DOHH2 (cell line): ENCODE results near the gene RABGAP1L.
A peak's percentile ranks its signal among the peaks of the same experiment; 100 is the strongest.

Experiments used
- H3F3A ChIP-seq: fragments of 200-600 bp; sonication (generic), shearing (Covaris generic); 2 replicates; pipeline ENCODE4 v1.6.0; 2016; ENCODE audit warnings: antibody characterized with exemption, mild to moderate bottlenecking; ENCODE audit not compliant: control insufficient read depth, insufficient read depth
- H3K27ac ChIP-seq: fragments of 200-600 bp; sonication (generic); 2 replicates; pipeline ENCODE4 v1.5.1; 2014; ENCODE audit warnings: low read depth, mild to moderate bottlenecking, low read length, moderate library complexity
- H3K27me3 ChIP-seq: fragments of 200-600 bp; sonication (generic); 2 replicates; pipeline ENCODE4 v1.6.1; 2014; ENCODE audit warnings: mild to moderate bottlenecking, low read length, mixed read lengths; ENCODE audit not compliant: control insufficient read depth
- H3K36me3 ChIP-seq: fragments of 200-600 bp; sonication (generic); 2 replicates; pipeline ENCODE4 v1.6.1; 2014; ENCODE audit warnings: mild to moderate bottlenecking, low read length, moderate library complexity, mixed read lengths; ENCODE audit not compliant: control insufficient read depth
- H3K4me1 ChIP-seq: fragments of 200-600 bp; sonication (generic); 2 replicates; pipeline ENCODE4 v1.6.1; 2014; ENCODE audit warnings: mild to moderate bottlenecking, low read length, mixed read lengths; ENCODE audit not compliant: control insufficient read depth
- H3K4me2 ChIP-seq: fragments of 200-600 bp; sonication (generic); 2 replicates; pipeline ENCODE4 v1.6.0; 2014; ENCODE audit warnings: mild to moderate bottlenecking, low read length, moderate library complexity
- H3K4me3 ChIP-seq: fragments of 200-600 bp; sonication (generic); 2 replicates; pipeline ENCODE4 v1.5.1; 2014; ENCODE audit warnings: mild to moderate bottlenecking, low read length, mixed read lengths
- H3K79me2 ChIP-seq: fragments of 200-600 bp; sonication (generic); 2 replicates; pipeline ENCODE4 v1.6.1; 2014; ENCODE audit warnings: mild to moderate bottlenecking, low read length, mixed read lengths; ENCODE audit not compliant: control insufficient read depth
- H3K9me2 ChIP-seq: fragments of 200-600 bp; sonication (generic); replicated peaks from 2 replicates; pipeline ENCODE4 v1.6.1; 2014; ENCODE audit warnings: mild to moderate bottlenecking, low read length, mixed read lengths; ENCODE audit not compliant: control insufficient read depth
- H3K9me3 ChIP-seq: fragments of 200-600 bp; sonication (generic); 2 replicates; pipeline ENCODE4 v1.6.1; 2014; ENCODE audit warnings: antibody characterized with exemption, low read length, mixed read lengths; ENCODE audit not compliant: control insufficient read depth, insufficient read depth
- H4K20me1 ChIP-seq: fragments of 200-600 bp; sonication (generic); 2 replicates; pipeline ENCODE4 v1.6.0; 2014; ENCODE audit warnings: low read depth, mild to moderate bottlenecking, antibody characterized with exemption, low read length, moderate library complexity; ENCODE audit not compliant: control insufficient read depth, insufficient read depth
- EZH2phosphoT487 ChIP-seq: fragments of 200-600 bp; sonication (generic); IDR thresholded peaks from 2 replicates; pipeline ENCODE4 v1.6.1; 2017; ENCODE audit warnings: borderline replicate concordance, mild to moderate bottlenecking, antibody characterized with exemption, low read length, moderate library complexity, mixed read lengths
- TF ChIP-seq, protein P1 (sequence below): fragments of 200-600 bp; sonication (generic); IDR thresholded peaks from one replicate; pipeline ENCODE4 v1.5.1; 2014; ENCODE audit warnings: antibody characterized with exemption, mild to moderate bottlenecking, low read depth, low read length; ENCODE audit not compliant: poor library complexity, severe bottlenecking

RABGAP1L gene

DNA sequence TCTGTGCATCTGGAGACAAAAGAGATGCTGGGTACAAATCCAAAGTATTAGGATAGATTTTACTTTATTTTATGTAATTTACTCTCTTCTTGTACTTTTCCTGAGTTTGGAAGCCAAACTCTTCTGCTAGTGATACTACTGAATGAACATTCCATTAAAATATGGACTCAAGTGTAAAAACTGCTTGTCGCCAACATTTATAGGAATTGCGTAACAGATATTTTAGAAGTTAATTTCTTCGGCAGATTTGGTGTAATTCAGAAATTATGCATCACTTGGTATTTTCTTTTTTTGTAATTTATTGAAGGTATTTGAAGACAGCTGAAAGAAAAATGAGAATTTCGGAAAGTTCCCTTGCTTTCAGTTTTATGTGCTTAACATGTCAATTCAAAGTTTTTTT lies 137.0 kb downstream of the RABGAP1L start:
- no peak overlapping the region for H3K4me2 ChIP-seq
- peaks cover 14% of the 10 kb centered on the region for H3K9me3 ChIP-seq
- H3K27ac ChIP-seq, result no peak overlapping the region
- no peaks in the 10 kb centered on the region for H3K27me3 ChIP-seq
- H3K79me2 ChIP-seq, result peaks cover 87% of the 10 kb centered on the region
- H3K4me3 ChIP-seq, result no peak overlapping the region
- peaks cover 96% of the 10 kb centered on the region for H3K36me3 ChIP-seq
- H4K20me1 ChIP-seq, result no peaks in the 10 kb centered on the region
- no peaks in the 10 kb centered on the region for H3K4me1 ChIP-seq
- no peaks in the 10 kb centered on the region for H3F3A ChIP-seq
- TF ChIP-seq EZH2phosphoT487, result no peak
- TF ChIP-seq, protein P1, sequence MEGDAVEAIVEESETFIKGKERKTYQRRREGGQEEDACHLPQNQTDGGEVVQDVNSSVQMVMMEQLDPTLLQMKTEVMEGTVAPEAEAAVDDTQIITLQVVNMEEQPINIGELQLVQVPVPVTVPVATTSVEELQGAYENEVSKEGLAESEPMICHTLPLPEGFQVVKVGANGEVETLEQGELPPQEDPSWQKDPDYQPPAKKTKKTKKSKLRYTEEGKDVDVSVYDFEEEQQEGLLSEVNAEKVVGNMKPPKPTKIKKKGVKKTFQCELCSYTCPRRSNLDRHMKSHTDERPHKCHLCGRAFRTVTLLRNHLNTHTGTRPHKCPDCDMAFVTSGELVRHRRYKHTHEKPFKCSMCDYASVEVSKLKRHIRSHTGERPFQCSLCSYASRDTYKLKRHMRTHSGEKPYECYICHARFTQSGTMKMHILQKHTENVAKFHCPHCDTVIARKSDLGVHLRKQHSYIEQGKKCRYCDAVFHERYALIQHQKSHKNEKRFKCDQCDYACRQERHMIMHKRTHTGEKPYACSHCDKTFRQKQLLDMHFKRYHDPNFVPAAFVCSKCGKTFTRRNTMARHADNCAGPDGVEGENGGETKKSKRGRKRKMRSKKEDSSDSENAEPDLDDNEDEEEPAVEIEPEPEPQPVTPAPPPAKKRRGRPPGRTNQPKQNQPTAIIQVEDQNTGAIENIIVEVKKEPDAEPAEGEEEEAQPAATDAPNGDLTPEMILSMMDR, result no peak
- no peaks in the 10 kb centered on the region for H3K9me2 ChIP-seq

DNA sequence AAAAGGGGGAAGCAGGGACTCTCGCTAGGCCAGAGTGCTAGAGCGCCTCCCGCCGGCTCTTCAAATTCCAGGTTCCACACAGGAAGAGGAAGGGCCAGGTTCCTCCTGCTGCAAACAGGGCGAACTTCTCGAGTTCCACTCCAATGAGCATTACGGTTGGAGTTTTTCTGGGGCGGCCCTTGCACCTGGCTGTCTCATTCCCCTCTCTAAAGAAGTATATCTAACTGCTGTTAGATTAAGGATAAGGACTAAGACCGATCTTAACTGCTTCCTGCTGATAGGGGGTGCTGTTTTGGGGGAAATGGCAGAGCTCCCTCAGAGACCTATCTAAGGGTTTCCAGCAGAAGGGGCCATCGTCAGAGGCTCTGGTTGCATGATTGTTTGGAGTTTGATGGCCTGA lies 138.0 kb downstream of the RABGAP1L start:
- no peaks in the 10 kb centered on the region for H3K4me1 ChIP-seq
- H3K4me3 ChIP-seq, result no peak overlapping the region
- H3F3A ChIP-seq, result peaks cover 2% of the 10 kb centered on the region; the same call in 1 of the 2 replicates
- TF ChIP-seq EZH2phosphoT487, result no peak
- TF ChIP-seq, protein P1, result peak; percentile 24
- no peaks in the 10 kb centered on the region for H4K20me1 ChIP-seq
- H3K4me2 ChIP-seq, result no peak overlapping the region
- no peaks in the 10 kb centered on the region for H3K9me2 ChIP-seq
- peaks cover 24% of the 10 kb centered on the region for H3K9me3 ChIP-seq
- no peak overlapping the region for H3K27ac ChIP-seq
- peaks cover 98% of the 10 kb centered on the region for H3K79me2 ChIP-seq
- peaks cover 97% of the 10 kb centered on the region for H3K36me3 ChIP-seq
- H3K27me3 ChIP-seq, result no peaks in the 10 kb centered on the region

DNA sequence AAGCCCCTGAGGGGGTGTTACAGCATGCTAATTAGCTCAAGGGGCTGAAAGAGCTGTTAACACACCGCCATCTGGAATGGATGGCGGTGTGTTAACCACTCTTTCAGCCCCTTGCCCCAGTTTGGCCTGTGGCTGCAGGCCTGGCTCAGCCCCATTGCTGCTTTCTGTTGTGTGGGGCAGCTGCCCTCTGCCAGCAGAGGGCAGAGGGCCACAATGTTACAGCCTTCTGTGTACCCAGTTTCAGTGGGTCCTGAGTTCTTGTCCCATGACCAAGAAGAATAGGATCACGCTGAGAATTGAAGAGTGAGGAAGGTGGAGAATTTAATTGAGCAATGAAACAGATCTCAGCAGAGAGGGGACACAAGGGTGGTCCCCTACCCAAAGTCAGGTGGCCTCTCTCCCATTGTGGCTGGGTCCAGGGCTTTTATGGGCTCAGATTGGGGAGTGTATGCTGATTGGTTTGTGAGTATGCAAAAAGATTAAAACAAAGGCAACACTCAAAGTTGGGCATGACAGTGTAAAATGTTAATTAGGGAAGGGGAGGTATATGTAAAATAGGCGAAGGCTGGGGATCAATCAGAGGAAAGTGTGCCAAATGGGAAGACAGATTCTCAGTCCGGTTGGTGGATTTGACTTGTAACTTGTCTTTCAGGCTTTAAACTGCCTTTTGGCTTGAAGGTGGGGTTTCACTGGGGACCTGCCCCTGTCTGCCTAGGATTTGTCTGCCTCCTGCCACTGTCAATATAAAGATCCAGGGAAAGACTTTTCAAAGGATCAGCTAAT lies 142.2 kb downstream of the RABGAP1L start:
- no peaks in the 10 kb centered on the region for H4K20me1 ChIP-seq
- H3K4me3 ChIP-seq, result no peak overlapping the region
- no peak overlapping the region for H3K4me2 ChIP-seq
- peaks cover 8% of the 10 kb centered on the region for H3K4me1 ChIP-seq
- peaks cover 25% of the 10 kb centered on the region for H3K9me3 ChIP-seq
- no peaks in the 10 kb centered on the region for H3K9me2 ChIP-seq
- peaks cover 90% of the 10 kb centered on the region for H3K36me3 ChIP-seq
- H3K27me3 ChIP-seq, result no peaks in the 10 kb centered on the region
- TF ChIP-seq, protein P1, result no peak
- TF ChIP-seq EZH2phosphoT487, result no peak
- peaks cover 85% of the 10 kb centered on the region for H3K79me2 ChIP-seq
- no peak overlapping the region for H3K27ac ChIP-seq
- peaks cover 2% of the 10 kb centered on the region; the same call in 1 of the 2 replicates for H3F3A ChIP-seq
